Fibroblast of lung (primary cell): Measurements from ENCODE around the gene CENPN. TPM values are rescaled to one million over a fixed set of nuclear protein-coding genes. Genes with fewer than 3 reads are reported as not detected.
A peak's percentile ranks its signal among the peaks of the same experiment; 100 is the strongest.

Experiments used
- DNase-seq, 2 donors: peaks; one replicate each; pipeline versions ENCODE4 v3.0.0 to v3.0.0-alpha.2; 2010; ENCODE audit warnings: low read depth in 2 of 2
- H2AFZ ChIP-seq: 2 replicates; pipeline ENCODE4 v1.5.1; 2012; ENCODE audit warnings: low read length, control low read depth, inconsistent platforms
- H3K27ac ChIP-seq: 2 replicates; pipeline ENCODE4 v1.5.1; 2011; ENCODE audit warnings: low read length, control low read depth; ENCODE audit not compliant: insufficient read depth
- H3K27me3 ChIP-seq: 2 replicates; pipeline ENCODE4 v1.5.1; 2011; ENCODE audit warnings: mild to moderate bottlenecking, low read length; ENCODE audit not compliant: control insufficient read depth, insufficient read depth
- H3K36me3 ChIP-seq: 2 replicates; pipeline ENCODE4 v1.5.1; 2011; ENCODE audit warnings: low read length; ENCODE audit not compliant: control insufficient read depth, insufficient read depth
- H3K4me1 ChIP-seq: 2 replicates; pipeline ENCODE4 v1.5.1; 2011; ENCODE audit warnings: low read length; ENCODE audit not compliant: control insufficient read depth, insufficient read depth; ENCODE audit errors: extremely low read depth
- H3K4me2 ChIP-seq: 2 replicates; pipeline ENCODE4 v1.5.1; 2011; ENCODE audit warnings: low read length, control low read depth; ENCODE audit not compliant: insufficient read depth; ENCODE audit errors: extremely low read depth
- H3K4me3 ChIP-seq, 4 experiments: fragments of 200-600 bp in 1 of 4; sonication (generic) in 1 of 4; replicated peaks in 1 of 4; 2 replicates each; pipeline ENCODE4 v1.5.1; 2011 to 2016; ENCODE audit warnings: low read length in 4 of 4, low read depth in 3 of 4, mild to moderate bottlenecking in 3 of 4, control low read depth in 2 of 4, inconsistent platforms in 1 of 4, mixed read lengths in 1 of 4; ENCODE audit not compliant: insufficient read depth in 1 of 4; ENCODE audit errors: control extremely low read depth in 1 of 4
- H3K79me2 ChIP-seq: 2 replicates; pipeline ENCODE4 v1.5.1; 2012; ENCODE audit warnings: mild to moderate bottlenecking, low read length, inconsistent platforms; ENCODE audit not compliant: control insufficient read depth, insufficient read depth
- H3K9ac ChIP-seq: 2 replicates; pipeline ENCODE4 v1.5.1; 2011; ENCODE audit warnings: mild to moderate bottlenecking, low read length, control low read depth; ENCODE audit not compliant: insufficient read depth
- H3K9me3 ChIP-seq: 2 replicates; pipeline ENCODE4 v1.5.1; 2012; ENCODE audit warnings: low read depth, low read length; ENCODE audit not compliant: control insufficient read depth, insufficient read depth
- H4K20me1 ChIP-seq: 2 replicates; pipeline ENCODE4 v1.5.1; 2011; ENCODE audit warnings: low read length; ENCODE audit not compliant: control insufficient read depth, insufficient read depth; ENCODE audit errors: extremely low read depth
- EZH2 ChIP-seq: IDR thresholded peaks from 2 replicates; pipeline ENCODE4 v1.5.1; 2012; ENCODE audit warnings: low read length, control low read depth, mild to moderate bottlenecking; ENCODE audit errors: missing control alignments
- polyA plus RNA-seq, 2 donors: library from polyadenylated mRNA; depleted of rRNA in 1 of 2; stranded (reverse) in 1 of 2; unstranded in 1 of 2; fragments of >200 nt; gene quantifications; 2 replicates each; pipeline ENCODE4 v1.2.1, GENCODE V29; 2011 to 2012; ENCODE audit warnings: missing spikeins in 1 of 2
- total RNA-seq: library from RNA; depleted of rRNA; stranded (reverse); fragments of >200 nt; gene quantifications from 2 replicates; pipeline ENCODE4 v1.2.1, GENCODE V29; 2014
- TF ChIP-seq, protein P1 (sequence below), 2 donors: IDR thresholded peaks in 1 of 2; conservative IDR thresholded peaks in 1 of 2; 1 replicate in 1 of 2; 2 replicates in 1 of 2; pipeline ENCODE4 v1.5.1; 2011 to 2012; ENCODE audit warnings: low read length in 2 of 2, control low read depth in 1 of 2, inconsistent platforms in 1 of 2, low read depth in 1 of 2, mild to moderate bottlenecking in 1 of 2

Gene CENPN
- total and polyA plus RNA-seq, 2 donors (not counting 1 experiment from before 2014, with no cell fraction given): 19.5 to 33.8 TPM

DNA sequence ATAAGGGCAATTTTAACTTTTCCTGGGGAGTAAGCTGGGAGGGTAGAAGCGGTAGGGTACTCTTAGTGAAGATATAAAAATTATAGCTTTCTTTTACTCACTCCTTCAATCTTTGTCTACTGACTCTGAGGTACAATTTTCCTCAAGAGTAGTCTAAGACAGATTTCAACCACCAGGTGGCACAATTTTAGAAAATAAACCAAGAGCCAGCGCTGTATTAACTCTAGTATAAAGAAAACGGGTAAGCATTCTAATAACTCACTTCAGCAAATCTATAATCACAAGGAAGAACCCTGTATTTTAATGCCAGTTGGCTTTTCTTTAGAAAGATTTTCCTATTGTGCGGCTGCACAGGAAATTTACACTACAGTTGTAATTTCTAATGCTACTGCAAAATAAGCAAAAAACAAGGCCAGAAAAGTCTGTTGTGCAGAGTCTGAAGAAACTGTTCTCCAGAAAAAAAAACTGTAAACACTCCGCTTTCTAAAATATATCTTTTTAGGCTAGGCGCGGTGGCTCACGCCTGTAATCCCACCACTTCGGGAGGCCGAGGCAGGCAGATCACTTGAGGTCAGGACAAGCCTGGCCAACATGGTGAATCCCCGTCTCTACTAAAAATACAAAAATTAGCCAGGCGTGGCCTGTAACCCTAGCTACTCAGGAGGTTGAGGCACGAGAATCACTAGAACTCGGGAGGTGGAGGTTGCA is 2.2 kb upstream of the CENPN start:
- H3K27ac ChIP-seq: peak overlapping the region; percentile 68
- no peak overlapping the region for H2AFZ ChIP-seq
- no peaks in the 10 kb centered on the region for H3K27me3 ChIP-seq
- no peaks in the 10 kb centered on the region for H3K9me3 ChIP-seq
- peak overlapping the region; percentile 44 for H3K9ac ChIP-seq
- H3K36me3 ChIP-seq: no peaks in the 10 kb centered on the region
- H3K79me2 ChIP-seq: peaks cover 86% of the 10 kb centered on the region
- H3K4me3 ChIP-seq: peak overlapping the region; percentile 36 to 97 (median 42)
- TF ChIP-seq, protein P1, sequence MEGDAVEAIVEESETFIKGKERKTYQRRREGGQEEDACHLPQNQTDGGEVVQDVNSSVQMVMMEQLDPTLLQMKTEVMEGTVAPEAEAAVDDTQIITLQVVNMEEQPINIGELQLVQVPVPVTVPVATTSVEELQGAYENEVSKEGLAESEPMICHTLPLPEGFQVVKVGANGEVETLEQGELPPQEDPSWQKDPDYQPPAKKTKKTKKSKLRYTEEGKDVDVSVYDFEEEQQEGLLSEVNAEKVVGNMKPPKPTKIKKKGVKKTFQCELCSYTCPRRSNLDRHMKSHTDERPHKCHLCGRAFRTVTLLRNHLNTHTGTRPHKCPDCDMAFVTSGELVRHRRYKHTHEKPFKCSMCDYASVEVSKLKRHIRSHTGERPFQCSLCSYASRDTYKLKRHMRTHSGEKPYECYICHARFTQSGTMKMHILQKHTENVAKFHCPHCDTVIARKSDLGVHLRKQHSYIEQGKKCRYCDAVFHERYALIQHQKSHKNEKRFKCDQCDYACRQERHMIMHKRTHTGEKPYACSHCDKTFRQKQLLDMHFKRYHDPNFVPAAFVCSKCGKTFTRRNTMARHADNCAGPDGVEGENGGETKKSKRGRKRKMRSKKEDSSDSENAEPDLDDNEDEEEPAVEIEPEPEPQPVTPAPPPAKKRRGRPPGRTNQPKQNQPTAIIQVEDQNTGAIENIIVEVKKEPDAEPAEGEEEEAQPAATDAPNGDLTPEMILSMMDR (conservative IDR thresholded peaks at IDR 0.05 in 1 of 2, IDR thresholded peaks at IDR 0.05 in 1 of 2; ENCODE audit: low read depth in 1 of 2, low read length in 2 of 2): peak; percentile 49 to 60
- no peak for TF ChIP-seq EZH2
- peak; percentile 49 to 77 for DNase-seq
- peak overlapping the region; percentile 96 for H3K4me2 ChIP-seq
- H3K4me1 ChIP-seq: peaks cover 2% of the 10 kb centered on the region
- H4K20me1 ChIP-seq: no peaks in the 10 kb centered on the region

DNA sequence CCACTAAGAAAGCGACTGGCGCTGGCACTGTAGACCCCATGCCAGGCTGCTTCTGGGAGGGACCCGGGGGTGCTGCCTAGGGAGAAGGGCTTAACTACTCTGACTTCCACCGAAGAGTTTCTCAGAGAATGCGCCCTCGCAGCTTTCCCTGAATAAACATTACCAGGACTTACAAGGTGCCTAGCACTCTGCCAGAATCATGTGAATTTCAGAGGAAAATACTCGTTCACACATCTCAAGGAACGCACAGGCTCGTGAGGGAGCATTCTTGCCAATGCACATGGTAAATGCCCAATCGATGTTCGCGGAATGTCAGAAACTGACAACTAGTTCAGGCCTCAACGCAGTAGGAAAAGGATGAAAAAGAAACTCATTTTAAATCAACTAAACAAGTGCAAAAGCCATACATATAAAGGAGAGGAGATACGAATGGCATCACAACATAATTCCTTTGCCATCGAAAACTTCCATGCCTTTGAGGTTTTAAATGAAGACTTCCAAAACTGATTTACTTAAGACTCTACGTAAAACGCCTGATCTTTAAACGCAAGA is 1.3 kb upstream of the CENPN start:
- H3K27me3 ChIP-seq: no peaks in the 10 kb centered on the region
- H3K79me2 ChIP-seq: peaks cover 88% of the 10 kb centered on the region
- TF ChIP-seq EZH2: no peak
- peak overlapping the region; percentile 85 to 97 (median 89) for H3K4me3 ChIP-seq
- peak in 1 of 2 donors; percentile 29 for DNase-seq
- H3K36me3 ChIP-seq: no peaks in the 10 kb centered on the region
- H3K4me2 ChIP-seq: peak overlapping the region; percentile 99
- H3K4me1 ChIP-seq: peaks cover 2% of the 10 kb centered on the region
- no peaks in the 10 kb centered on the region for H3K9me3 ChIP-seq
- H3K9ac ChIP-seq: peak overlapping the region; percentile 99
- H4K20me1 ChIP-seq: no peaks in the 10 kb centered on the region
- peak overlapping the region; percentile 100 for H3K27ac ChIP-seq
- no peak overlapping the region for H2AFZ ChIP-seq

- Histone ChIP-seq H3K27ac (peak overlapping the region; percentile 100), H3K4me2 (peak overlapping the region; percentile 99), H2AFZ (peak overlapping the region; percentile 84), H4K20me1 (no peaks in the 10 kb centered on the region), H3K79me2 (peaks cover 88% of the 10 kb centered on the region), H3K9ac (peak overlapping the region; percentile 99), H3K9me3 (no peaks in the 10 kb centered on the region), H3K36me3 (no peaks in the 10 kb centered on the region), H3K4me1 (peaks cover 2% of the 10 kb centered on the region), H3K4me3 (peak overlapping the region; percentile 85 to 97 (median 89)), H3K27me3 (no peaks in the 10 kb centered on the region)
- TF ChIP-seq EZH2: no peak
- TF ChIP-seq, protein P1 (conservative IDR thresholded peaks at IDR 0.05 in 1 of 2, IDR thresholded peaks at IDR 0.05 in 1 of 2; ENCODE audit: low read depth in 1 of 2, low read length in 2 of 2): no peak
- DNase-seq: peak in 1 of 2 donors; percentile 39
Observed at GRCh38 chr16:81006211-81006812, 702 bp upstream of the CENPN start.
